ENCODE data around the gene PFKFB2. TPM values are rescaled to one million over a fixed set of nuclear protein-coding genes. Genes with fewer than 3 reads are reported as not detected.

PFKFB2 gene
- total RNA-seq, 1 experiment from 2014 or later, result 16.8 TPM

- ChIA-PET CTCF (no interaction called here), POLR2A (no interaction called here)
- Mint-ChIP-seq H3K4me1 (peaks cover 18% of the 10 kb centered on the region), H3K27me3 (ENCODE audit: low read depth) (no peaks in the 10 kb centered on the region), H3K9me3 (no peaks in the 10 kb centered on the region), H3K36me3 (no peaks in the 10 kb centered on the region), H3K4me3 (no peak overlapping the region), H3K27ac (no peak overlapping the region)
- ATAC-seq (no peak), DNase-seq (ENCODE audit: low spot score) (no peak)
- no peak for TF ChIP-seq CDX4 (CRISPR knock-in tag; IDR thresholded peaks at IDR 0.05; ENCODE audit: borderline replicate concordance)
- no peak for TF ChIP-seq FOXK1 (CRISPR knock-in tag; IDR thresholded peaks at IDR 0.05)
- TF ChIP-seq MXD4 (CRISPR knock-in tag; IDR thresholded peaks at IDR 0.05; ENCODE audit: borderline replicate concordance), result no peak
- TF ChIP-seq NFATC4 (CRISPR knock-in tag; IDR thresholded peaks at IDR 0.05), result no peak
- TF ChIP-seq SMAD3 (CRISPR knock-in tag; IDR thresholded peaks at IDR 0.05; ENCODE audit: borderline replicate concordance), result no peak
- TF ChIP-seq E2F5 (CRISPR knock-in tag; IDR thresholded peaks at IDR 0.05), result no peak
- TF ChIP-seq ATF3 (CRISPR knock-in tag; conservative IDR thresholded peaks at IDR 0.05), result no peak
- no peak for TF ChIP-seq PRDM15 (CRISPR knock-in tag; IDR thresholded peaks at IDR 0.05)
- TF ChIP-seq CREM (CRISPR knock-in tag; IDR thresholded peaks at IDR 0.05), result no peak
- TF ChIP-seq ERG (CRISPR knock-in tag; IDR thresholded peaks at IDR 0.05), result no peak
- TF ChIP-seq HMGXB4 (CRISPR knock-in tag; IDR thresholded peaks at IDR 0.05), result no peak
- TF ChIP-seq ZBTB43 (CRISPR knock-in tag; IDR thresholded peaks at IDR 0.05), result no peak
- no peak for TF ChIP-seq FOXP4 (CRISPR knock-in tag; IDR thresholded peaks at IDR 0.05)
- no peak for TF ChIP-seq FOXP1 (CRISPR knock-in tag; IDR thresholded peaks at IDR 0.05; ENCODE audit: borderline replicate concordance)
- TF ChIP-seq USF2 (CRISPR knock-in tag; IDR thresholded peaks at IDR 0.05), result no peak
- TF ChIP-seq MAX (CRISPR knock-in tag; IDR thresholded peaks at IDR 0.05), result no peak
- TF ChIP-seq JAZF1 (CRISPR knock-in tag; IDR thresholded peaks at IDR 0.05), result no peak
- no peak for TF ChIP-seq ZNF396 (CRISPR knock-in tag; IDR thresholded peaks at IDR 0.05; ENCODE audit: borderline replicate concordance)
- TF ChIP-seq ZNF425 (CRISPR knock-in tag; conservative IDR thresholded peaks at IDR 0.05), result no peak
- no peak for TF ChIP-seq ZNF232 (CRISPR knock-in tag; IDR thresholded peaks at IDR 0.05)
Observed at GRCh38 chr1:207088161-207088560, 35.1 kb downstream of the PFKFB2 start.

All from WTC11 (cell line).